DND-41 (cell line): Measurements from ENCODE around the gene ZNF580.
A peak's percentile ranks its signal among the peaks of the same experiment; 100 is the strongest.

ENCODE experiments used
- ATAC-seq: fragments of 200-7000 bp; cut with Tn5 transposase; 3 replicates; pipeline ENCODE4 v1.9.1; 2021; ENCODE audit warnings: low read depth; ENCODE audit not compliant: insufficient read depth
- DNase-seq: peaks from one replicate; pipeline ENCODE4 v3.0.0-alpha.2; 2020
- H2AFZ ChIP-seq: 2 replicates; pipeline ENCODE4 v1.6.0; 2012; ENCODE audit warnings: low read depth, low read length
- H3K27ac ChIP-seq: 2 replicates; pipeline ENCODE4 v1.5.1; 2012; ENCODE audit warnings: low read length, inconsistent platforms
- H3K27me3 ChIP-seq: fragments of 200-600 bp; sonication (generic); 2 replicates; pipeline ENCODE4 v1.6.0; 2012; ENCODE audit warnings: low read length, mild to moderate bottlenecking, inconsistent platforms; ENCODE audit not compliant: insufficient read depth, poor library complexity
- H3K36me3 ChIP-seq: 2 replicates; pipeline ENCODE4 v1.5.1; 2012; ENCODE audit warnings: low read length, inconsistent platforms; ENCODE audit not compliant: insufficient read depth
- H3K4me1 ChIP-seq: 2 replicates; pipeline ENCODE4 v1.5.1; 2012; ENCODE audit warnings: mild to moderate bottlenecking, low read length; ENCODE audit not compliant: insufficient read depth
- H3K4me2 ChIP-seq: 2 replicates; pipeline ENCODE4 v1.6.0; 2012; ENCODE audit warnings: mild to moderate bottlenecking, moderate library complexity, low read length, inconsistent platforms; ENCODE audit not compliant: insufficient read depth
- H3K4me3 ChIP-seq, 2 experiments: fragments of 200-600 bp in 1 of 2; shearing (Covaris generic) in 1 of 2; 2 replicates each; pipeline ENCODE4 v1.5.1; 2012 to 2016; ENCODE audit warnings: inconsistent platforms in 2 of 2, low read length in 2 of 2, mild to moderate bottlenecking in 2 of 2, low read depth in 1 of 2, moderate library complexity in 1 of 2
- H3K79me2 ChIP-seq: 2 replicates; pipeline ENCODE4 v1.6.0; 2012; ENCODE audit warnings: low read length, inconsistent platforms; ENCODE audit not compliant: insufficient read depth
- H3K9ac ChIP-seq: 2 replicates; pipeline ENCODE4 v1.6.0; 2012; ENCODE audit warnings: low read depth, mild to moderate bottlenecking, inconsistent platforms, low read length, moderate library complexity
- H3K9me3 ChIP-seq: 2 replicates; pipeline ENCODE4 v1.5.1; 2012; ENCODE audit warnings: low read length, moderate library complexity, mild to moderate bottlenecking, inconsistent platforms; ENCODE audit not compliant: insufficient read depth, severe bottlenecking
- H4K20me1 ChIP-seq: 2 replicates; pipeline ENCODE4 v1.6.0; 2012; ENCODE audit warnings: low read length; ENCODE audit not compliant: insufficient read depth
- CTCF ChIP-seq: IDR thresholded peaks from 2 replicates; pipeline ENCODE4 v1.5.1; 2012; ENCODE audit warnings: borderline replicate concordance, low read length, moderate library complexity, mild to moderate bottlenecking; ENCODE audit not compliant: poor library complexity, severe bottlenecking; ENCODE audit errors: extremely low read depth
- EZH2 ChIP-seq: IDR thresholded peaks from 3 replicates; pipeline ENCODE4 v1.6.1; 2012; ENCODE audit warnings: borderline replicate concordance, low read depth, mild to moderate bottlenecking, moderate library complexity, low read length, inconsistent platforms; ENCODE audit not compliant: severe bottlenecking

ZNF580 gene

GRCh38 chr19:55670280-55671053 is 29.7 kb downstream of the ZNF580 start:
- TF ChIP-seq CTCF (no peak), EZH2 (no peak)
- DNase-seq (no peak), ATAC-seq (no peak)
- H3K4me1 ChIP-seq = peaks cover 37% of the 10 kb centered on the region
- no peak overlapping the region for H2AFZ ChIP-seq
- no peak overlapping the region for H3K4me3 ChIP-seq
- no peak overlapping the region for H3K9ac ChIP-seq
- peaks cover 79% of the 10 kb centered on the region for H4K20me1 ChIP-seq
- no peaks in the 10 kb centered on the region for H3K27me3 ChIP-seq
- no peaks in the 10 kb centered on the region for H3K9me3 ChIP-seq
- H3K79me2 ChIP-seq = peaks cover 87% of the 10 kb centered on the region
- H3K4me2 ChIP-seq = peak overlapping the region; percentile 29; the same call in 1 of the 2 replicates
- H3K36me3 ChIP-seq = peaks cover 77% of the 10 kb centered on the region
- H3K27ac ChIP-seq = no peak overlapping the region

DNA sequence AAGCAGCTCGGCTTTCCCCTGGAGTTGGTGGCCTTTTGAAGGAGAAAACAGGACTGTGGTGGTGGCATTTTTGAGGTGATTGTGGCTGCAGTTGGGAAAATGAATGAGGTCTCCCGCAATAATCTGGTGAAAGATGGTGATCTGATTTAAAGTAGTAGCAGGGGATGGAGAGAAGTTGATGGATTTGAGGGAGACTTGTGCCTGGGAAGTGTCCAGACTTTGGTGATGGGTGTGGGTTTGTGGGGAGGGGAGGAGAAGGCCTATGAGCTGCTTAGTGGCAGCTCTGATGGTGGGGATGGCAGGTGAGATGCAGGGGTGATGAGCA is 30.2 kb downstream of the ZNF580 start:
- TF ChIP-seq EZH2 (no peak), CTCF (no peak)
- Histone ChIP-seq H3K9ac (no peak overlapping the region), H3K36me3 (peaks cover 71% of the 10 kb centered on the region), H3K4me2 (no peak overlapping the region), H3K4me3 (no peak overlapping the region), H3K9me3 (no peaks in the 10 kb centered on the region), H3K27me3 (no peaks in the 10 kb centered on the region), H2AFZ (no peak overlapping the region), H4K20me1 (peaks cover 79% of the 10 kb centered on the region), H3K4me1 (peaks cover 41% of the 10 kb centered on the region), H3K27ac (no peak overlapping the region), H3K79me2 (peaks cover 87% of the 10 kb centered on the region)
- no peak for ATAC-seq
- no peak for DNase-seq

- no peak overlapping the region for H3K4me2 ChIP-seq
- no peaks in the 10 kb centered on the region for H3K27me3 ChIP-seq
- no peak overlapping the region for H3K9ac ChIP-seq
- no peak overlapping the region for H3K27ac ChIP-seq
- peaks cover 75% of the 10 kb centered on the region for H4K20me1 ChIP-seq
- peaks cover 69% of the 10 kb centered on the region for H3K36me3 ChIP-seq
- H3K4me3 ChIP-seq = no peak overlapping the region
- peaks cover 87% of the 10 kb centered on the region for H3K79me2 ChIP-seq
- no peak overlapping the region for H2AFZ ChIP-seq
- ATAC-seq (no peak), DNase-seq (no peak)
- peaks cover 55% of the 10 kb centered on the region for H3K4me1 ChIP-seq
- H3K9me3 ChIP-seq = no peaks in the 10 kb centered on the region
- TF ChIP-seq EZH2 = no peak
- TF ChIP-seq CTCF = no peak
These were observed 31.6 kb downstream of the ZNF580 start for GRCh38 chr19:55672418-55672817.

- Histone ChIP-seq H3K36me3 (peaks cover 69% of the 10 kb centered on the region), H3K4me2 (peak overlapping the region; percentile 41; the same call in 1 of the 2 replicates), H3K27ac (no peak overlapping the region; the same call in 1 of the 2 replicates), H3K9me3 (no peaks in the 10 kb centered on the region), H3K27me3 (no peaks in the 10 kb centered on the region), H3K4me1 (peaks cover 64% of the 10 kb centered on the region), H4K20me1 (peaks cover 75% of the 10 kb centered on the region), H2AFZ (no peak overlapping the region), H3K4me3 (no peak overlapping the region), H3K9ac (no peak overlapping the region), H3K79me2 (peaks cover 87% of the 10 kb centered on the region)
- DNase-seq (no peak), ATAC-seq (no peak)
- TF ChIP-seq EZH2 = no peak
- no peak for TF ChIP-seq CTCF
These were observed 32.7 kb downstream of the ZNF580 start for GRCh38 chr19:55673465-55673864.
